Central memory CD8-positive, alpha-beta T cell (primary cell): ENCODE measurements around the gene COL6A5.
"Not testable (repeated sequence)": the region's sequence is repeated elsewhere in the genome, so short reads cannot be mapped to it uniquely, and the experiment has no call there.

Experiments
- ATAC-seq: fragments of 150-1000 bp; cut with Tn5 transposase; replicated peaks from 2 replicates; pipeline ENCODE4 v1.10.0; 2022; ENCODE audit warnings: mild to moderate bottlenecking, moderate FRiP score, moderate number of reproducible peaks; ENCODE audit not compliant: poor library complexity, severe bottlenecking; ENCODE audit errors: extremely low read depth
- DNase-seq, 2 donors: peaks; one replicate each; pipeline ENCODE4 v3.0.0; 2021; ENCODE audit warnings: low spot score in 2 of 2
- H3K27ac Mint-ChIP-seq: one replicate; pipeline ENCODE4 v1.8.0; 2022; ENCODE audit warnings: low read depth, mild to moderate bottlenecking, moderate library complexity, mixed read lengths
- H3K27me3 Mint-ChIP-seq: one replicate; pipeline ENCODE4 v1.8.0; 2022; ENCODE audit warnings: mixed read lengths
- H3K36me3 Mint-ChIP-seq: one replicate; pipeline ENCODE4 v1.8.0; 2022; ENCODE audit warnings: mild to moderate bottlenecking, moderate library complexity, mixed read lengths; ENCODE audit not compliant: insufficient read depth
- H3K4me1 Mint-ChIP-seq: one replicate; pipeline ENCODE4 v1.8.0; 2022; ENCODE audit warnings: mixed read lengths
- H3K4me3 Mint-ChIP-seq: one replicate; pipeline ENCODE4 v1.8.0; 2022; ENCODE audit warnings: mild to moderate bottlenecking, moderate library complexity, mixed read lengths
- H3K9me3 Mint-ChIP-seq: one replicate; pipeline ENCODE4 v1.8.0; 2022; ENCODE audit warnings: mixed read lengths

COL6A5 gene

GRCh38 chr3:130348258-130348657, 2.8 kb downstream of the COL6A5 start:
- not testable (repeated sequence) for H3K27ac Mint-ChIP-seq, H3K4me3 Mint-ChIP-seq, DNase-seq, H3K36me3 Mint-ChIP-seq, H3K4me1 Mint-ChIP-seq, H3K9me3 Mint-ChIP-seq, ATAC-seq
- peaks cover 69% of the 10 kb centered on the region for H3K27me3 Mint-ChIP-seq

- DNase-seq, result no peak
- Mint-ChIP-seq H3K27me3 (peaks cover 34% of the 10 kb centered on the region), H3K9me3 (no peaks in the 10 kb centered on the region), H3K27ac (no peak overlapping the region), H3K36me3 (no peaks in the 10 kb centered on the region), H3K4me3 (no peak overlapping the region), H3K4me1 (no peaks in the 10 kb centered on the region)
- no peak for ATAC-seq
Observed at GRCh38 chr3:130354430-130354829, 9.0 kb downstream of the COL6A5 start.

- Mint-ChIP-seq H3K27me3 (peaks cover 19% of the 10 kb centered on the region), H3K27ac (no peak overlapping the region), H3K9me3 (no peaks in the 10 kb centered on the region), H3K4me3 (no peak overlapping the region), H3K36me3 (no peaks in the 10 kb centered on the region), H3K4me1 (no peaks in the 10 kb centered on the region)
- DNase-seq (no peak), ATAC-seq (no peak)
Observed at GRCh38 chr3:130374033-130374432, 28.6 kb downstream of the COL6A5 start.

GRCh38 chr3:130374908-130375307, 29.4 kb downstream of the COL6A5 start:
- Mint-ChIP-seq H3K4me1 (no peaks in the 10 kb centered on the region), H3K27ac (no peak overlapping the region), H3K27me3 (peaks cover 11% of the 10 kb centered on the region), H3K9me3 (no peaks in the 10 kb centered on the region), H3K4me3 (no peak overlapping the region), H3K36me3 (no peaks in the 10 kb centered on the region)
- no peak for ATAC-seq
- no peak for DNase-seq

GRCh38 chr3:130377960-130378676, 32.6 kb downstream of the COL6A5 start:
- Mint-ChIP-seq H3K9me3 (no peaks in the 10 kb centered on the region), H3K27ac (no peak overlapping the region), H3K27me3 (peaks cover 9% of the 10 kb centered on the region), H3K4me1 (no peaks in the 10 kb centered on the region), H3K36me3 (no peaks in the 10 kb centered on the region), H3K4me3 (no peak overlapping the region)
- DNase-seq (no peak), ATAC-seq (no peak)

- Mint-ChIP-seq H3K27me3 (peaks cover 9% of the 10 kb centered on the region), H3K27ac (no peak overlapping the region), H3K9me3 (no peaks in the 10 kb centered on the region), H3K36me3 (no peaks in the 10 kb centered on the region), H3K4me3 (no peak overlapping the region), H3K4me1 (no peaks in the 10 kb centered on the region)
- DNase-seq (no peak), ATAC-seq (no peak)
Observed at GRCh38 chr3:130378677-130379191, 33.3 kb downstream of the COL6A5 start.

- no peaks in the 10 kb centered on the region for H3K4me1 Mint-ChIP-seq
- ATAC-seq (no peak), DNase-seq (no peak)
- H3K27ac Mint-ChIP-seq, result no peak overlapping the region
- H3K4me3 Mint-ChIP-seq, result no peak overlapping the region
- no peaks in the 10 kb centered on the region for H3K36me3 Mint-ChIP-seq
- H3K27me3 Mint-ChIP-seq, result peaks cover 10% of the 10 kb centered on the region
- H3K9me3 Mint-ChIP-seq, result no peaks in the 10 kb centered on the region
Observed at GRCh38 chr3:130379274-130379673, 33.8 kb downstream of the COL6A5 start.

- no peak for ATAC-seq
- Mint-ChIP-seq H3K36me3 (no peaks in the 10 kb centered on the region), H3K9me3 (no peaks in the 10 kb centered on the region), H3K4me1 (no peaks in the 10 kb centered on the region), H3K4me3 (no peak overlapping the region), H3K27ac (no peak overlapping the region), H3K27me3 (peaks cover 21% of the 10 kb centered on the region)
- DNase-seq, result no peak
Observed at GRCh38 chr3:130380398-130380797, 34.9 kb downstream of the COL6A5 start.

- Mint-ChIP-seq H3K4me1 (no peaks in the 10 kb centered on the region), H3K27me3 (peaks cover 22% of the 10 kb centered on the region), H3K9me3 (no peaks in the 10 kb centered on the region), H3K36me3 (no peaks in the 10 kb centered on the region), H3K27ac (no peak overlapping the region), H3K4me3 (no peak overlapping the region)
- DNase-seq (no peak), ATAC-seq (no peak)
Observed at GRCh38 chr3:130383424-130383823, 38.0 kb downstream of the COL6A5 start.

- DNase-seq, result no peak
- ATAC-seq, result no peak
- no peak overlapping the region for H3K27ac Mint-ChIP-seq
- peaks cover 22% of the 10 kb centered on the region for H3K27me3 Mint-ChIP-seq
- H3K36me3 Mint-ChIP-seq, result no peaks in the 10 kb centered on the region
- H3K4me3 Mint-ChIP-seq, result no peak overlapping the region
- no peaks in the 10 kb centered on the region for H3K9me3 Mint-ChIP-seq
- no peaks in the 10 kb centered on the region for H3K4me1 Mint-ChIP-seq
Observed at GRCh38 chr3:130384476-130385025, 39.1 kb downstream of the COL6A5 start.

- Mint-ChIP-seq H3K27me3 (peaks cover 18% of the 10 kb centered on the region), H3K4me1 (no peaks in the 10 kb centered on the region), H3K27ac (no peak overlapping the region), H3K4me3 (no peak overlapping the region), H3K36me3 (no peaks in the 10 kb centered on the region), H3K9me3 (no peaks in the 10 kb centered on the region)
- DNase-seq (no peak), ATAC-seq (no peak)
Observed at GRCh38 chr3:130386604-130387263, 41.3 kb downstream of the COL6A5 start.

GRCh38 chr3:130389743-130390478, 44.4 kb downstream of the COL6A5 start:
- no peaks in the 10 kb centered on the region for H3K9me3 Mint-ChIP-seq
- H3K4me1 Mint-ChIP-seq, result no peaks in the 10 kb centered on the region
- DNase-seq (no peak), ATAC-seq (no peak)
- H3K36me3 Mint-ChIP-seq, result no peaks in the 10 kb centered on the region
- peaks cover 15% of the 10 kb centered on the region for H3K27me3 Mint-ChIP-seq
- no peak overlapping the region for H3K27ac Mint-ChIP-seq
- H3K4me3 Mint-ChIP-seq, result no peak overlapping the region
